Aorta (tissue), 5 donors: ENCODE results near the gene BCOR. TPM values are rescaled to one million over a fixed set of nuclear protein-coding genes. Genes with fewer than 3 reads are reported as not detected.

Experiments used
- ATAC-seq: fragments of 200-7000 bp; cut with Tn5 transposase; one replicate; pipeline ENCODE4 v1.9.1; 2022; ENCODE audit warnings: moderate library complexity; ENCODE audit not compliant: low FRiP score
- DNase-seq, 2 donors: peaks; one replicate each; pipeline ENCODE4 v3.0.0-alpha.2; 2020
- H3K27ac ChIP-seq, 2 donors: one replicate each; pipeline ENCODE4 v1.5.1; 2013; ENCODE audit warnings: low read length in 2 of 2, mild to moderate bottlenecking in 2 of 2, moderate library complexity in 2 of 2, control low read depth in 1 of 2, inconsistent platforms in 1 of 2, low read depth in 1 of 2
- H3K27me3 ChIP-seq, 2 donors: one replicate each; pipeline ENCODE4 v1.6.1; 2013; ENCODE audit warnings: control low read depth in 1 of 2, low read length in 1 of 2, mild to moderate bottlenecking in 1 of 2, moderate library complexity in 1 of 2; ENCODE audit not compliant: insufficient read depth in 2 of 2, control insufficient read depth in 1 of 2
- H3K36me3 ChIP-seq, 2 donors: one replicate each; pipeline ENCODE4 v1.6.1; 2013; ENCODE audit warnings: control low read depth in 1 of 2, low read length in 1 of 2, mild to moderate bottlenecking in 1 of 2; ENCODE audit not compliant: insufficient read depth in 2 of 2, control insufficient read depth in 1 of 2
- H3K4me1 ChIP-seq, 2 donors: one replicate each; pipeline ENCODE4 v1.6.1; 2013; ENCODE audit warnings: low read length in 2 of 2, control low read depth in 1 of 2, mild to moderate bottlenecking in 1 of 2, moderate library complexity in 1 of 2; ENCODE audit not compliant: insufficient read depth in 2 of 2, control insufficient read depth in 1 of 2
- H3K4me3 ChIP-seq, 2 donors: one replicate each; pipeline ENCODE4 v1.5.1; 2013; ENCODE audit warnings: low read length in 2 of 2, control low read depth in 1 of 2, mild to moderate bottlenecking in 1 of 2
- H3K9me3 ChIP-seq: one replicate; pipeline ENCODE4 v1.6.1; 2013; ENCODE audit warnings: mild to moderate bottlenecking, low read length; ENCODE audit not compliant: control insufficient read depth
- WGBS, 2 donors: extraction: QIAGEN DNeasy Blood & Tissue Kit; methylation state at CpG; one replicate each; pipeline ENCODE4 v1.1.7; 2013; 5-methylcytosine and 5-hydroxymethylcytosine counted together
- intact Hi-C, 2 donors: fragments of 100-400 bp; cut with DNase I; formaldehyde crosslinking; loops; one replicate each; pipeline versions ENCODE4 v1.14.2 to v1.15.0; 2022
- polyA plus RNA-seq, 2 donors: library from polyadenylated mRNA; stranded (reverse); fragments of 200-250 nt; gene quantifications; one replicate each; pipeline ENCODE4 v1.2.3, GENCODE V29; 2013
- total RNA-seq, 2 donors: library from RNA; stranded (reverse); fragmentation: NEBNext Ultra II Directional; extraction: Animal tissue kit (Norgen Biotek cat#: 25700); gene quantifications; one replicate each; pipeline ENCODE4 v1.2.1, GENCODE V29; 2021
- donor health status: healthy with polysubstance abuse.
- donor health status: Bipolar disorder and iron deficiency.
- donor health status: DM: no; HTN: no; CAD: no.
- donor health status: DM: no; HTN: no; CAD: no.
- donor health status: DM: yes; HTN: yes; CAD: no.

Gene BCOR
- total and polyA plus RNA-seq, 4 donors = 8.3 to 46.7 (median 17.4) TPM

DNA sequence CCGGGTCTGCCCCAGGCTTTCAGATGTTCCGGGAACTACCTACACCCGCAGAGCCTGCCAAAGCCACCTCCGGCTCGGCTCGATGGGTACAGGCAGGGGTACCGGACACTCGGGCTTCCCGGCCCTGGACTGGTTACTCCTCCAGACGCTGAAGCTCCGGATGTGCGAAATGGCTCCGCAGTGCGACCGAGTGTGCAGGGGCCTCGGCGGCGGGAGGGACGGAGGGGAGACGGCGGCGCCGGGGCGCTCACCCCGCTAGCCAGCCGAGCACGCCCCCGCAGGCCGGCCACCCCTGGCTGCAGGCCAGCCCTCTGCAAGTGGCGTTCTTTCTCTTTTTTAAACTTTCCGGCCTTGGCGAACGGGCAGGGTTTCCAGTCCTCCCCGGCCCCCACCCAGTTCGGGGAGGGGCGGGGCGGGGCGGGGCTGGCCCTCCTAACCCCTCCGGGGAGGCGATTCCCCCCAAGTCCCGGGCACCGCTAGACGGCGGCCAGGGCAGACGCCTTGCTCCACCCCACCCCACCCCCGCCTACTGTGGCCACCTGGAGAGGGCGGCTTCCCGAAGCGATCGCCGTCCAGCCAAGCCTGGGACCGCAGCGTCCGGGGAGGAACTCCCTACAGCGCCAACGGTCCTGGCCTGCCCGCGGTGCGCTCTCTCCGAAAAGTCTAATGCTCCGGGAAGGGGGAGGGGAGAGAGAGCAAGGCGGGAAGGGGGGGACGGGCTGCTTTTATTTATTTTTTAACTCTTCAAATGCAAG, 7.5 kb downstream of the BCOR start:
- Histone ChIP-seq H3K4me1 (no peaks in the 10 kb centered on the region), H3K27ac (no peak overlapping the region), H3K27me3 (no peaks in the 10 kb centered on the region), H3K36me3 (no peaks in the 10 kb centered on the region), H3K9me3 (no peaks in the 10 kb centered on the region), H3K4me3 (peak overlapping the region in 1 of 2 donors; percentile 38)
- ATAC-seq (peak; percentile 33), DNase-seq (peak; percentile 62 to 84)
- WGBS, 2 donors = 1 to 9% methylated on average over 61 to 63 of the region's 63 CpGs
- intact Hi-C loops = loop anchor here (5.0 to 10.0 kb wide), 2 partner anchors 67 to 75 kb away; no protein-coding TSS in a partner anchor

DNA sequence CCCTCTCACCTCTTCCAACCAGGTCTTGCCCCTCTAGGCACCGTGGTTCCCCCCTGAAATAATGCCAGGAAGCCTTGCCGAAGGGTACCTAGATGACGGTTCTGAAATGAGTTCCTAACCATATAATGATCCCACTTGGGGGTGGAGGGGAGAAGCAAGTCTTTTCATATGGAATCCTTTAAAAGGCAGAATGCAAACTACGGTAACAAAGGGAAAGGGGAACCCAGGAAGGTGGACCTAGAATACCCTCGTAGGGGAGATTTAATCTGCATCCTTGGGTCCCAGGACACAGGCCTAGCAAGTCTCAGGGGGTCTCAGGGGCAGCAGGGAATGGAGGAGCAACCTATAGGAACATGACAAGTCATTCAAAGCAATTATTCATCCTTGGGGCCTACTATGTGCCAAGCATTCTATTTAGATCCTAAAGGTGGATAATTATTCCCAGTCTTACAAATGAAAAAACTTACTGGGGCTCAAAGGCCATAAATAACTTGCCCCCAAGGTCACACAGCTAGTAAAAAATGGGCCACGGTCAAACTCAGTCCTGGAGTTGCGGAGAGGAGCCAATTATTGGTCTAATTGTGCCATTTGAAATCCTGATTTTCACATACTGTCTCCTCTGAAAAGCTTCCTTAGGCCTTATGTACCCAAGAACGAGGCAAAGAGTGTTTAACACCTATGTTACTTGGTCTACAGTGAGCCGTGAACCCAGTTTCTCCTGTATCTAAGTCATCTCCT, 8.8 kb downstream of the BCOR start:
- no peaks in the 10 kb centered on the region for H3K9me3 ChIP-seq
- WGBS, 2 donors = 36 to 60% methylated on average over 9 of the region's 9 CpGs
- intact Hi-C loops = loop anchor here (5.0 to 10.0 kb wide), 3 partner anchors 184 to 362 kb away; no protein-coding TSS in a partner anchor
- no peak for ATAC-seq
- H3K4me3 ChIP-seq = no peak overlapping the region
- DNase-seq = no peak
- no peaks in the 10 kb centered on the region for H3K27me3 ChIP-seq
- no peaks in the 10 kb centered on the region for H3K4me1 ChIP-seq
- no peaks in the 10 kb centered on the region for H3K36me3 ChIP-seq
- H3K27ac ChIP-seq = peak overlapping the region in 1 of 2 donors; percentile 21

GRCh38 chrX:40088299-40088625, 9.5 kb downstream of the BCOR start:
- Histone ChIP-seq H3K27me3 (no peaks in the 10 kb centered on the region), H3K4me1 (no peaks in the 10 kb centered on the region), H3K36me3 (no peaks in the 10 kb centered on the region), H3K4me3 (no peak overlapping the region), H3K9me3 (no peaks in the 10 kb centered on the region), H3K27ac (peak overlapping the region in 1 of 2 donors; percentile 72)
- WGBS, 2 donors = 12 to 18% methylated on average over 5 of the region's 5 CpGs
- intact Hi-C loops = loop anchor here (5.0 to 10.0 kb wide), 3 partner anchors 183 to 361 kb away; no protein-coding TSS in a partner anchor
- DNase-seq (no peak), ATAC-seq (no peak)

GRCh38 chrX:40087425-40088298, 10.1 kb downstream of the BCOR start:
- H3K27ac ChIP-seq = peak overlapping the region in 1 of 2 donors; percentile 72
- no peak overlapping the region for H3K4me3 ChIP-seq
- no peaks in the 10 kb centered on the region for H3K27me3 ChIP-seq
- no peaks in the 10 kb centered on the region for H3K36me3 ChIP-seq
- intact Hi-C loops = loop anchor here (5.0 to 10.0 kb wide), 3 partner anchors 183 to 360 kb away; no protein-coding TSS in a partner anchor
- ATAC-seq = no peak
- H3K9me3 ChIP-seq = no peaks in the 10 kb centered on the region
- WGBS, 2 donors = 15 to 26% methylated on average over 13 of the region's 13 CpGs
- no peaks in the 10 kb centered on the region for H3K4me1 ChIP-seq
- DNase-seq = no peak

DNA sequence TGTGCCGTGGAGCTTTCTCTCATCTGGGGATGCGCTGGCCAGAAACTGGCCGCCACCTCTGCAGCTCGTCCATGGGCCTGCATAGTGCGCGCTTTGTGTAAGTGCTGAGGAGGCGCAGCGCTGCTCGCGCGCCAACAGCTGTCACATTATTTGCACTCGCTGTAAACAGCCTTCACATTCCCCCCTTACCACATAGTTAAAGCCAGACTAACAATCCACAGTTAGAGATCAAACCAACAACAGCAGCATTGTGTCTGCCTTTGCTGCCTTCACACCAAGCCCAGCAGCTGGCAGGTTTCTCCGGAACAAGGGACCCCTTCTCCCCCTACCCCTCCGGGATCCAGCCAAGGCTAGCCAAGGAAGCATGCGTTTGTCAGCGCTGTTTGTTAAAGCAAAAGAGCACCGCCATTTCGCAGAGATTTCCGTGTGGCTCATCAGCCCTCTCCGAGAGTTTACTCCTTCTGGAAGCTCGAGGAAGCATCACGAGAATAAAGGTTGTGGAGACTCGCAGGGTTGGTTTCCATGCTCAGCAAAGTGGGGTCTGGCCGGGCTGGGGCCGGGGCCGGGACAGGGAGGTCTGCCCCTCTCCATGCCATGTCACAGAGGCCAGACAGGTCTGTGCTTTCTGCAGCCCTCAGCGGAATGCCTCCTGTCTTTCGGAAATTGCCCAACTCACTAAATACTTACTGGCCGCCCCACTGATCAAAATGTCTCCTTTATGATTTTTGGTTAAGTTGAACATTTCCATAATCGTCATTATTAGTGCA, 11.0 kb downstream of the BCOR start:
- no peak for ATAC-seq
- no peaks in the 10 kb centered on the region for H3K36me3 ChIP-seq
- no peaks in the 10 kb centered on the region for H3K27me3 ChIP-seq
- DNase-seq = no peak
- intact Hi-C loops = loop anchor here (5.0 to 10.0 kb wide), 3 partner anchors 182 to 359 kb away; no protein-coding TSS in a partner anchor
- 37 to 87% methylated on average over 30 of the region's 30 CpGs for WGBS, 2 donors
- H3K4me3 ChIP-seq = no peak overlapping the region
- peak overlapping the region in 1 of 2 donors; percentile 22 for H3K27ac ChIP-seq
- no peaks in the 10 kb centered on the region for H3K4me1 ChIP-seq
- no peaks in the 10 kb centered on the region for H3K9me3 ChIP-seq

- Histone ChIP-seq H3K36me3 (no peaks in the 10 kb centered on the region), H3K4me1 (no peaks in the 10 kb centered on the region), H3K9me3 (no peaks in the 10 kb centered on the region), H3K4me3 (no peak overlapping the region), H3K27me3 (no peaks in the 10 kb centered on the region), H3K27ac (peak overlapping the region in 1 of 2 donors; percentile 19)
- intact Hi-C loops = loop anchor here (5.0 to 10.0 kb wide), 3 partner anchors 181 to 358 kb away; no protein-coding TSS in a partner anchor
- 6 to 7% methylated on average over 6 of the region's 6 CpGs for WGBS, 2 donors
- peak in 1 of 2 donors; percentile 71 for DNase-seq
- no peak for ATAC-seq
Observed at GRCh38 chrX:40085714-40086113, 12.0 kb downstream of the BCOR start.

- Histone ChIP-seq H3K27ac (no peak overlapping the region), H3K27me3 (no peaks in the 10 kb centered on the region), H3K4me3 (no peak overlapping the region), H3K4me1 (no peaks in the 10 kb centered on the region), H3K36me3 (no peaks in the 10 kb centered on the region), H3K9me3 (no peaks in the 10 kb centered on the region)
- 7 to 10% methylated on average over 18 of the region's 18 CpGs for WGBS, 2 donors
- intact Hi-C loops = loop anchor here (5.0 to 10.0 kb wide), 3 partner anchors 180 to 358 kb away; no protein-coding TSS in a partner anchor
- ATAC-seq = no peak
- no peak for DNase-seq
Observed at GRCh38 chrX:40085102-40085551, 12.6 kb downstream of the BCOR start.
